ENCODE measurements around the gene MAP3K5. TPM values are rescaled to one million over a fixed set of nuclear protein-coding genes. Genes with fewer than 3 reads are reported as not detected.

MAP3K5 gene
- total and polyA plus RNA-seq, 9 of the 15 experiments (the other 6 are each of a cell fraction or from before 2014, with no cell fraction given): 2.2 to 13.0 (median 9.9) TPM

GRCh38 chr6:136550330-136551071 lies 241.8 kb downstream of the MAP3K5 start, which contains the start of gene MAP7 (continued):
- TF ChIP-seq, protein P1, sequence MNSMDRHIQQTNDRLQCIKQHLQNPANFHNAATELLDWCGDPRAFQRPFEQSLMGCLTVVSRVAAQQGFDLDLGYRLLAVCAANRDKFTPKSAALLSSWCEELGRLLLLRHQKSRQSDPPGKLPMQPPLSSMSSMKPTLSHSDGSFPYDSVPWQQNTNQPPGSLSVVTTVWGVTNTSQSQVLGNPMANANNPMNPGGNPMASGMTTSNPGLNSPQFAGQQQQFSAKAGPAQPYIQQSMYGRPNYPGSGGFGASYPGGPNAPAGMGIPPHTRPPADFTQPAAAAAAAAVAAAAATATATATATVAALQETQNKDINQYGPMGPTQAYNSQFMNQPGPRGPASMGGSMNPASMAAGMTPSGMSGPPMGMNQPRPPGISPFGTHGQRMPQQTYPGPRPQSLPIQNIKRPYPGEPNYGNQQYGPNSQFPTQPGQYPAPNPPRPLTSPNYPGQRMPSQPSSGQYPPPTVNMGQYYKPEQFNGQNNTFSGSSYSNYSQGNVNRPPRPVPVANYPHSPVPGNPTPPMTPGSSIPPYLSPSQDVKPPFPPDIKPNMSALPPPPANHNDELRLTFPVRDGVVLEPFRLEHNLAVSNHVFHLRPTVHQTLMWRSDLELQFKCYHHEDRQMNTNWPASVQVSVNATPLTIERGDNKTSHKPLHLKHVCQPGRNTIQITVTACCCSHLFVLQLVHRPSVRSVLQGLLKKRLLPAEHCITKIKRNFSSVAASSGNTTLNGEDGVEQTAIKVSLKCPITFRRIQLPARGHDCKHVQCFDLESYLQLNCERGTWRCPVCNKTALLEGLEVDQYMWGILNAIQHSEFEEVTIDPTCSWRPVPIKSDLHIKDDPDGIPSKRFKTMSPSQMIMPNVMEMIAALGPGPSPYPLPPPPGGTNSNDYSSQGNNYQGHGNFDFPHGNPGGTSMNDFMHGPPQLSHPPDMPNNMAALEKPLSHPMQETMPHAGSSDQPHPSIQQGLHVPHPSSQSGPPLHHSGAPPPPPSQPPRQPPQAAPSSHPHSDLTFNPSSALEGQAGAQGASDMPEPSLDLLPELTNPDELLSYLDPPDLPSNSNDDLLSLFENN (IDR thresholded peaks at IDR 0.05; ENCODE audit: low read depth in 2 of 2, low read length in 2 of 2): peak in 1 of 2 experiments; percentile 36; a peak in 1 of 4 replicates
- TF ChIP-seq SP1 (CRISPR knock-in tag; IDR thresholded peaks at IDR 0.05): peak; percentile 25; the same call in 1 of the 2 replicates
- 0 out of 2 replicates have a peak, but pooled peaks have one; percentile 60 for TF ChIP-seq NR1H2 (CRISPR knock-in tag; IDR thresholded peaks at IDR 0.05)
- no peak for TF ChIP-seq GABPB2 (CRISPR knock-in tag; conservative IDR thresholded peaks at IDR 0.05)
- TF ChIP-seq NR2F6 (CRISPR knock-in tag; IDR thresholded peaks at IDR 0.05): no peak
- no peak for TF ChIP-seq IFI16 (CRISPR knock-in tag; IDR thresholded peaks at IDR 0.05)
- TF ChIP-seq HCFC1 (IDR thresholded peaks at IDR 0.05; ENCODE audit: low read depth, low read length): peak; percentile 43; the same call in 1 of the 2 replicates
- no peak for TF ChIP-seq BRD9 (IDR thresholded peaks at IDR 0.05; ENCODE audit: low read depth, partially characterized antibody)
- TF ChIP-seq ZNF507 (tag; conservative IDR thresholded peaks at IDR 0.05): no peak
- 0 out of 4 replicates have a peak, but pooled peaks of 1 of the 2 experiments have one; percentile 12 for TF ChIP-seq HDAC1 (IDR thresholded peaks at IDR 0.05)
- TF ChIP-seq KLF10 (CRISPR knock-in tag; IDR thresholded peaks at IDR 0.05): no peak
- TF ChIP-seq HNRNPL (IDR thresholded peaks at IDR 0.05; ENCODE audit: low read depth, low read length): no peak
- TF ChIP-seq TAF9B (IDR thresholded peaks at IDR 0.05; ENCODE audit: partially characterized antibody): no peak
- TF ChIP-seq CCAR2 (IDR thresholded peaks at IDR 0.05; ENCODE audit: low read depth, low read length): no peak
- no peak for TF ChIP-seq SLC30A9 (CRISPR knock-in tag; IDR thresholded peaks at IDR 0.05)
- no peak for TF ChIP-seq ETV6 (IDR thresholded peaks at IDR 0.05; ENCODE audit: borderline replicate concordance in 1 of 2, low read depth in 2 of 2, low read length in 1 of 2)
- no peak; the same call in 1 of the 2 replicates for TF ChIP-seq ETV6 (CRISPR knock-in tag; IDR thresholded peaks at IDR 0.05; ENCODE audit: borderline replicate concordance)
- TF ChIP-seq, protein P2, sequence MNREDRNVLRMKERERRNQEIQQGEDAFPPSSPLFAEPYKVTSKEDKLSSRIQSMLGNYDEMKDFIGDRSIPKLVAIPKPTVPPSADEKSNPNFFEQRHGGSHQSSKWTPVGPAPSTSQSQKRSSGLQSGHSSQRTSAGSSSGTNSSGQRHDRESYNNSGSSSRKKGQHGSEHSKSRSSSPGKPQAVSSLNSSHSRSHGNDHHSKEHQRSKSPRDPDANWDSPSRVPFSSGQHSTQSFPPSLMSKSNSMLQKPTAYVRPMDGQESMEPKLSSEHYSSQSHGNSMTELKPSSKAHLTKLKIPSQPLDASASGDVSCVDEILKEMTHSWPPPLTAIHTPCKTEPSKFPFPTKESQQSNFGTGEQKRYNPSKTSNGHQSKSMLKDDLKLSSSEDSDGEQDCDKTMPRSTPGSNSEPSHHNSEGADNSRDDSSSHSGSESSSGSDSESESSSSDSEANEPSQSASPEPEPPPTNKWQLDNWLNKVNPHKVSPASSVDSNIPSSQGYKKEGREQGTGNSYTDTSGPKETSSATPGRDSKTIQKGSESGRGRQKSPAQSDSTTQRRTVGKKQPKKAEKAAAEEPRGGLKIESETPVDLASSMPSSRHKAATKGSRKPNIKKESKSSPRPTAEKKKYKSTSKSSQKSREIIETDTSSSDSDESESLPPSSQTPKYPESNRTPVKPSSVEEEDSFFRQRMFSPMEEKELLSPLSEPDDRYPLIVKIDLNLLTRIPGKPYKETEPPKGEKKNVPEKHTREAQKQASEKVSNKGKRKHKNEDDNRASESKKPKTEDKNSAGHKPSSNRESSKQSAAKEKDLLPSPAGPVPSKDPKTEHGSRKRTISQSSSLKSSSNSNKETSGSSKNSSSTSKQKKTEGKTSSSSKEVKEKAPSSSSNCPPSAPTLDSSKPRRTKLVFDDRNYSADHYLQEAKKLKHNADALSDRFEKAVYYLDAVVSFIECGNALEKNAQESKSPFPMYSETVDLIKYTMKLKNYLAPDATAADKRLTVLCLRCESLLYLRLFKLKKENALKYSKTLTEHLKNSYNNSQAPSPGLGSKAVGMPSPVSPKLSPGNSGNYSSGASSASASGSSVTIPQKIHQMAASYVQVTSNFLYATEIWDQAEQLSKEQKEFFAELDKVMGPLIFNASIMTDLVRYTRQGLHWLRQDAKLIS (CRISPR knock-in tag; IDR thresholded peaks at IDR 0.05): peak; percentile 71; the same call in 1 of the 2 replicates
- peak; percentile 8 for TF ChIP-seq MEIS2 (IDR thresholded peaks at IDR 0.05; ENCODE audit: partially characterized antibody)
